Astrocyte (in vitro differentiated cells and primary cell): ENCODE measurements around the gene SOCS2. TPM values are rescaled to one million over a fixed set of nuclear protein-coding genes. Genes with fewer than 3 reads are reported as not detected.

Experiments
- DNase-seq: peaks from one replicate; pipeline ENCODE4 v3.0.0-alpha.2; 2010; ENCODE audit warnings: low read depth
- FAIRE-seq: peaks from 2 replicates; lab custom pipeline; 2011; peaks lifted over from hg19 to GRCh38; lab: Jason Lieb, UNC
- H2AFZ ChIP-seq: 2 replicates; pipeline ENCODE4 v1.6.0; 2012; ENCODE audit warnings: low read depth, low read length, inconsistent platforms
- H3K27ac ChIP-seq: 2 replicates; pipeline ENCODE4 v1.5.1; 2011; ENCODE audit warnings: low read depth, low read length, inconsistent platforms
- H3K27me3 ChIP-seq: 2 replicates; pipeline ENCODE4 v1.6.0; 2011; ENCODE audit warnings: low read length, inconsistent platforms; ENCODE audit not compliant: insufficient read depth
- H3K36me3 ChIP-seq: 2 replicates; pipeline ENCODE4 v1.5.1; 2011; ENCODE audit warnings: low read length, inconsistent platforms; ENCODE audit not compliant: insufficient read depth
- H3K4me1 ChIP-seq: 2 replicates; pipeline ENCODE4 v1.5.1; 2011; ENCODE audit warnings: low read length, inconsistent platforms; ENCODE audit not compliant: insufficient read depth
- H3K4me2 ChIP-seq: 2 replicates; pipeline ENCODE4 v1.6.0; 2012; ENCODE audit warnings: low read length, inconsistent platforms
- H3K4me3 ChIP-seq: 2 replicates; pipeline ENCODE4 v1.5.1; 2011; ENCODE audit warnings: low read depth, mild to moderate bottlenecking, low read length, inconsistent platforms; ENCODE audit not compliant: insufficient read depth
- H3K79me2 ChIP-seq: 2 replicates; pipeline ENCODE4 v1.6.0; 2012; ENCODE audit warnings: mild to moderate bottlenecking, low read length, inconsistent platforms; ENCODE audit not compliant: insufficient read depth
- H3K9ac ChIP-seq: 2 replicates; pipeline ENCODE4 v1.6.0; 2012; ENCODE audit warnings: mild to moderate bottlenecking, low read length, inconsistent platforms
- H3K9me3 ChIP-seq: 2 replicates; pipeline ENCODE4 v1.5.1; 2012; ENCODE audit warnings: low read depth, mild to moderate bottlenecking, low read length, inconsistent platforms; ENCODE audit not compliant: insufficient read depth
- H4K20me1 ChIP-seq: 2 replicates; pipeline ENCODE4 v1.6.0; 2012; ENCODE audit warnings: low read length, inconsistent platforms; ENCODE audit not compliant: insufficient read depth
- H3K27ac Mint-ChIP-seq: one replicate; pipeline ENCODE4 v1.8.0; 2021; ENCODE audit warnings: mild to moderate bottlenecking, mixed read lengths; ENCODE audit not compliant: unreplicated experiment
- H3K27me3 Mint-ChIP-seq: one replicate; pipeline ENCODE4 v1.8.0; 2021; ENCODE audit warnings: low read depth, mixed read lengths; ENCODE audit not compliant: unreplicated experiment
- H3K36me3 Mint-ChIP-seq: one replicate; pipeline ENCODE4 v1.8.0; 2021; ENCODE audit warnings: low read depth, mixed read lengths; ENCODE audit not compliant: unreplicated experiment
- H3K4me1 Mint-ChIP-seq: one replicate; pipeline ENCODE4 v1.8.0; 2021; ENCODE audit warnings: low read depth, mixed read lengths; ENCODE audit not compliant: unreplicated experiment
- H3K4me3 Mint-ChIP-seq: one replicate; pipeline ENCODE4 v1.8.0; 2021; ENCODE audit warnings: mild to moderate bottlenecking, moderate library complexity, mixed read lengths; ENCODE audit not compliant: unreplicated experiment
- H3K9me3 Mint-ChIP-seq: one replicate; pipeline ENCODE4 v1.8.0; 2021; ENCODE audit warnings: mild to moderate bottlenecking, mixed read lengths; ENCODE audit not compliant: unreplicated experiment
- EZH2 ChIP-seq: IDR thresholded peaks from 2 replicates; pipeline ENCODE4 v1.6.1; 2012; ENCODE audit warnings: mild to moderate bottlenecking, low read length, inconsistent platforms; ENCODE audit not compliant: insufficient read depth
- total RNA-seq: library from RNA; stranded (reverse); gene quantifications from 2 replicates; pipeline ENCODE4 v1.2.1, GENCODE V29; 2021
- TF ChIP-seq, protein P1 (sequence below): IDR thresholded peaks from 2 replicates; pipeline ENCODE4 v1.5.1; 2011; ENCODE audit warnings: low read depth, mild to moderate bottlenecking, inconsistent platforms, low read length, moderate library complexity; ENCODE audit not compliant: insufficient read depth

SOCS2 gene
- total RNA-seq, 1 donor from 2014 or later, result 6.4 TPM

- Histone ChIP-seq H3K27ac (no peak overlapping the region), H2AFZ (no peak overlapping the region), H3K27me3 (no peaks in the 10 kb centered on the region), H3K4me3 (no peak overlapping the region), H3K4me2 (no peak overlapping the region), H4K20me1 (no peaks in the 10 kb centered on the region), H3K9me3 (no peaks in the 10 kb centered on the region), H3K4me1 (peaks cover 20% of the 10 kb centered on the region), H3K36me3 (no peaks in the 10 kb centered on the region), H3K79me2 (no peaks in the 10 kb centered on the region), H3K9ac (no peak overlapping the region)
- no peak overlapping the region for H3K27ac Mint-ChIP-seq
- no peaks in the 10 kb centered on the region for H3K36me3 Mint-ChIP-seq
- FAIRE-seq, result no peak
- no peak for TF ChIP-seq EZH2
- TF ChIP-seq, protein P1, sequence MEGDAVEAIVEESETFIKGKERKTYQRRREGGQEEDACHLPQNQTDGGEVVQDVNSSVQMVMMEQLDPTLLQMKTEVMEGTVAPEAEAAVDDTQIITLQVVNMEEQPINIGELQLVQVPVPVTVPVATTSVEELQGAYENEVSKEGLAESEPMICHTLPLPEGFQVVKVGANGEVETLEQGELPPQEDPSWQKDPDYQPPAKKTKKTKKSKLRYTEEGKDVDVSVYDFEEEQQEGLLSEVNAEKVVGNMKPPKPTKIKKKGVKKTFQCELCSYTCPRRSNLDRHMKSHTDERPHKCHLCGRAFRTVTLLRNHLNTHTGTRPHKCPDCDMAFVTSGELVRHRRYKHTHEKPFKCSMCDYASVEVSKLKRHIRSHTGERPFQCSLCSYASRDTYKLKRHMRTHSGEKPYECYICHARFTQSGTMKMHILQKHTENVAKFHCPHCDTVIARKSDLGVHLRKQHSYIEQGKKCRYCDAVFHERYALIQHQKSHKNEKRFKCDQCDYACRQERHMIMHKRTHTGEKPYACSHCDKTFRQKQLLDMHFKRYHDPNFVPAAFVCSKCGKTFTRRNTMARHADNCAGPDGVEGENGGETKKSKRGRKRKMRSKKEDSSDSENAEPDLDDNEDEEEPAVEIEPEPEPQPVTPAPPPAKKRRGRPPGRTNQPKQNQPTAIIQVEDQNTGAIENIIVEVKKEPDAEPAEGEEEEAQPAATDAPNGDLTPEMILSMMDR, result no peak
- H3K4me1 Mint-ChIP-seq, result peaks cover 9% of the 10 kb centered on the region
- H3K9me3 Mint-ChIP-seq, result peaks cover 2% of the 10 kb centered on the region
- peak; percentile 59 for DNase-seq
- no peak overlapping the region for H3K4me3 Mint-ChIP-seq
- no peaks in the 10 kb centered on the region for H3K27me3 Mint-ChIP-seq
These were observed 42.6 kb downstream of the SOCS2 start for GRCh38 chr12:93614917-93615596.

GRCh38 chr12:93616584-93617101, 44.2 kb downstream of the SOCS2 start:
- Mint-ChIP-seq H3K4me1 (peaks cover 9% of the 10 kb centered on the region), H3K27ac (no peak overlapping the region), H3K4me3 (no peak overlapping the region), H3K9me3 (peaks cover 2% of the 10 kb centered on the region), H3K27me3 (no peaks in the 10 kb centered on the region), H3K36me3 (no peaks in the 10 kb centered on the region)
- Histone ChIP-seq H2AFZ (no peak overlapping the region), H3K27me3 (no peaks in the 10 kb centered on the region), H3K9ac (peak overlapping the region; percentile 4), H3K4me2 (peak overlapping the region; percentile 19), H3K36me3 (no peaks in the 10 kb centered on the region), H3K27ac (peak overlapping the region; percentile 44), H3K79me2 (no peaks in the 10 kb centered on the region), H3K9me3 (no peaks in the 10 kb centered on the region), H3K4me1 (peaks cover 22% of the 10 kb centered on the region), H4K20me1 (no peaks in the 10 kb centered on the region), H3K4me3 (no peak overlapping the region)
- DNase-seq (peak; percentile 75), FAIRE-seq (no peak)
- TF ChIP-seq EZH2, result no peak
- TF ChIP-seq, protein P1, result no peak

DNA sequence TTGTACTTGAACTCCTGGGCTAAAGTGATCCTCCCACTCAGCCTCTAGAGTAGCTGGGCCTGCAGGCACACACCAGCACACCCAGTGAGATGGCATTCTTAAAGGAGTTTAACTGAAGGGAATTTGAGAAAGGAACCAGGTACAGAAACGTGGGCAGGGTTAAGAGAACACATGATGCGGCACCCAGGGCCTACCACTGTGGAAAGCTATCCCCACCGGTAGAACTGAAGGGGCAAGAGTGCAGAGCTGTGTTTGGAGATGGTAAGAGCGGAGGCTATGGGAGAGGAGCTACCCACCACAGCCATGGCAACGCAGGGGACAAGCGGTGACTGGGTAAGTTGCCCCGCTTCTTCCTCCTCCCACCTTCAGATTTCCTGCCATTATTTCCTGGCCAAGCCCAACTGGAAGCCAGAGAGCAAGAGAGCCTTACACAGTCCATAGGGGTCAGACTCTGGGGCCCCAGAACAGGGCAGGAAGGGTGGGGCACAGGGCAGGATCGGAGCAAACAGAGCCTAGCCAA, 46.5 kb downstream of the SOCS2 start:
- H3K4me3 Mint-ChIP-seq, result no peak overlapping the region
- no peaks in the 10 kb centered on the region for H4K20me1 ChIP-seq
- no peaks in the 10 kb centered on the region for H3K27me3 Mint-ChIP-seq
- no peaks in the 10 kb centered on the region for H3K9me3 ChIP-seq
- peaks cover 34% of the 10 kb centered on the region for H3K4me1 ChIP-seq
- no peaks in the 10 kb centered on the region for H3K36me3 ChIP-seq
- no peak for DNase-seq
- no peaks in the 10 kb centered on the region for H3K27me3 ChIP-seq
- FAIRE-seq, result no peak
- no peak overlapping the region for H3K4me2 ChIP-seq
- H3K27ac ChIP-seq, result no peak overlapping the region
- H3K4me1 Mint-ChIP-seq, result peaks cover 9% of the 10 kb centered on the region
- H3K4me3 ChIP-seq, result no peak overlapping the region
- H3K9me3 Mint-ChIP-seq, result peaks cover 2% of the 10 kb centered on the region
- H2AFZ ChIP-seq, result no peak overlapping the region
- H3K36me3 Mint-ChIP-seq, result no peaks in the 10 kb centered on the region
- H3K27ac Mint-ChIP-seq, result no peak overlapping the region
- H3K79me2 ChIP-seq, result no peaks in the 10 kb centered on the region
- TF ChIP-seq, protein P1, result no peak
- TF ChIP-seq EZH2, result no peak
- no peak overlapping the region for H3K9ac ChIP-seq
